Measurements from ENCODE around the gene AKIRIN2.

Gene AKIRIN2

GRCh38 chr6:87655824-87656223 lies 46.2 kb downstream of the AKIRIN2 start:
- no peak for DNase-seq (ENCODE audit: low read depth)

GRCh38 chr6:87654875-87655454 lies 47.1 kb downstream of the AKIRIN2 start:
- DNase-seq (ENCODE audit: low read depth), result no peak

- no peak for DNase-seq (ENCODE audit: low read depth)
Measured at GRCh38 chr6:87654122-87654521, 47.9 kb downstream of the AKIRIN2 start.

GRCh38 chr6:87653074-87653962 lies 48.7 kb downstream of the AKIRIN2 start:
- DNase-seq (ENCODE audit: low read depth), result no peak

- no peak for DNase-seq (ENCODE audit: low read depth)
Measured at GRCh38 chr6:87645080-87645479, 57.0 kb downstream of the AKIRIN2 start.

- DNase-seq (ENCODE audit: low read depth), result no peak
Measured at GRCh38 chr6:87641065-87641692, 60.9 kb downstream of the AKIRIN2 start.

GRCh38 chr6:87639373-87639772 lies 62.7 kb downstream of the AKIRIN2 start:
- no peak for DNase-seq (ENCODE audit: low read depth)

GRCh38 chr6:87637106-87637505 lies 64.9 kb downstream of the AKIRIN2 start:
- no peak for DNase-seq (ENCODE audit: low read depth)

- no peak for DNase-seq (ENCODE audit: low read depth)
Measured at GRCh38 chr6:87636315-87636714, 65.7 kb downstream of the AKIRIN2 start.

- DNase-seq (ENCODE audit: low read depth), result no peak
Measured at GRCh38 chr6:87633851-87634250, 68.2 kb downstream of the AKIRIN2 start.

GRCh38 chr6:87630746-87631145 lies 71.3 kb downstream of the AKIRIN2 start:
- DNase-seq (ENCODE audit: low read depth), result no peak

GRCh38 chr6:87628881-87629280 lies 73.2 kb downstream of the AKIRIN2 start:
- no peak for DNase-seq (ENCODE audit: low read depth)

- no peak for DNase-seq (ENCODE audit: low read depth)
Measured at GRCh38 chr6:87628424-87628823, 73.6 kb downstream of the AKIRIN2 start.
